Measurements from ENCODE around the gene C19orf73. TPM values are rescaled to one million over a fixed set of nuclear protein-coding genes. Genes with fewer than 3 reads are reported as not detected.

C19orf73 gene
- total RNA-seq, 1 experiment from 2014 or later: 1.4 TPM

GRCh38 chr19:49141352-49141751 lies 22.4 kb upstream of the C19orf73 start:
- ChIA-PET POLR2A (no interaction called here), CTCF (no interaction called here)
- Histone ChIP-seq H3K4me1 (ENCODE audit: control insufficient read depth, insufficient read depth, low read length) (no peaks in the 10 kb centered on the region), H3K4me3 (ENCODE audit: low read depth in 2 of 2, low read length in 2 of 2) (no peak overlapping the region), H3K9me3 (ENCODE audit: control insufficient read depth, insufficient read depth, low read depth, low read length) (no peaks in the 10 kb centered on the region), H3K27ac (ENCODE audit: low read length) (no peak overlapping the region), H3K27me3 (ENCODE audit: control insufficient read depth, insufficient read depth, low read length) (no peaks in the 10 kb centered on the region), H3K36me3 (ENCODE audit: control insufficient read depth, insufficient read depth, low read length) (no peaks in the 10 kb centered on the region)
- ATAC-seq (no peak), DNase-seq (ENCODE audit: low read depth, low spot score) (no peak)
- BruUV-seq (replicated peaks): no TSS peak
- TF ChIP-seq CTCF (IDR thresholded peaks at IDR 0.05) (no peak), TCF7L2 (IDR thresholded peaks at IDR 0.05; ENCODE audit: low read depth, low read length) (no peak), POLR2AphosphoS5 (IDR thresholded peaks at IDR 0.05; ENCODE audit: low read depth, low read length) (no peak), SIN3A (IDR thresholded peaks at IDR 0.05; ENCODE audit: borderline replicate concordance, insufficient read depth, low read depth, low read length) (no peak), REST (IDR thresholded peaks at IDR 0.05; ENCODE audit: insufficient read depth in 1 of 2, low read depth in 2 of 2, low read length in 1 of 2) (no peak)
- intact Hi-C loops (cut with micrococcal nuclease; ENCODE audit: unreplicated experiment) (no loop called here), in situ Hi-C loops (cut with HindIII; ENCODE audit: low pct_unique_long_range_greater_than_20kb, low sequenced_read_pairs) (no loop called here)

GRCh38 chr19:49140951-49141350 lies 22.0 kb upstream of the C19orf73 start:
- no peak for TF ChIP-seq POLR2AphosphoS5 (IDR thresholded peaks at IDR 0.05; ENCODE audit: low read depth, low read length)
- no peak for TF ChIP-seq TCF7L2 (IDR thresholded peaks at IDR 0.05; ENCODE audit: low read depth, low read length)
- TF ChIP-seq REST (IDR thresholded peaks at IDR 0.05; ENCODE audit: insufficient read depth in 1 of 2, low read depth in 2 of 2, low read length in 1 of 2): no peak
- no peak for TF ChIP-seq CTCF (IDR thresholded peaks at IDR 0.05)
- no peak for TF ChIP-seq SIN3A (IDR thresholded peaks at IDR 0.05; ENCODE audit: borderline replicate concordance, insufficient read depth, low read depth, low read length)
- POLR2A ChIA-PET: no interaction called here
- DNase-seq (ENCODE audit: low read depth, low spot score) (no peak), ATAC-seq (no peak)
- no TSS peak for BruUV-seq (replicated peaks)
- no peak overlapping the region for H3K4me3 ChIP-seq (ENCODE audit: low read depth in 2 of 2, low read length in 2 of 2)
- intact Hi-C loops (cut with micrococcal nuclease; ENCODE audit: unreplicated experiment) (no loop called here), in situ Hi-C loops (cut with HindIII; ENCODE audit: low pct_unique_long_range_greater_than_20kb, low sequenced_read_pairs) (no loop called here)
- no peak overlapping the region for H3K27ac ChIP-seq (ENCODE audit: low read length)
- H3K27me3 ChIP-seq (ENCODE audit: control insufficient read depth, insufficient read depth, low read length): no peaks in the 10 kb centered on the region
- CTCF ChIA-PET: no interaction called here
- H3K9me3 ChIP-seq (ENCODE audit: control insufficient read depth, insufficient read depth, low read depth, low read length): no peaks in the 10 kb centered on the region
- no peaks in the 10 kb centered on the region for H3K36me3 ChIP-seq (ENCODE audit: control insufficient read depth, insufficient read depth, low read length)
- no peaks in the 10 kb centered on the region for H3K4me1 ChIP-seq (ENCODE audit: control insufficient read depth, insufficient read depth, low read length)
